Stimulated activated CD8-positive, alpha-beta memory T cell treated with anti-CD3 and anti-CD28 coated beads, Interleukin-7, amount 100 ng/mL, for 1 hour (primary cell): Measurements from ENCODE around the gene FNDC11.
"Not testable (repeated sequence)": the region's sequence is repeated elsewhere in the genome, so short reads cannot be mapped to it uniquely, and the experiment has no call there.

Experiments used
- DNase-seq, 2 donors: peaks; one replicate each; pipeline ENCODE4 v3.0.0-alpha.2; 2020; ENCODE audit warnings: low read depth in 2 of 2

Gene FNDC11

GRCh38 chr20:63566395-63567135 is 12.6 kb downstream of the FNDC11 start:
- no peak for DNase-seq

GRCh38 chr20:63567136-63567385 is 13.1 kb downstream of the FNDC11 start:
- no peak for DNase-seq

GRCh38 chr20:63567386-63568169 is 13.6 kb downstream of the FNDC11 start:
- peak in 1 of 2 donors; percentile 36 for DNase-seq

- DNase-seq, result no peak
These were observed 14.4 kb downstream of the FNDC11 start for GRCh38 chr20:63568170-63568981.

GRCh38 chr20:63568986-63569949 is 15.3 kb downstream of the FNDC11 start:
- DNase-seq, result no peak

- no peak for DNase-seq
These were observed 16.5 kb downstream of the FNDC11 start for GRCh38 chr20:63570281-63571086.

GRCh38 chr20:63571087-63571478 is 17.1 kb downstream of the FNDC11 start:
- not testable (repeated sequence) for DNase-seq

- no peak for DNase-seq
These were observed 18.3 kb downstream of the FNDC11 start for GRCh38 chr20:63572071-63572787.

GRCh38 chr20:63572788-63573646 is 19.1 kb downstream of the FNDC11 start:
- no peak for DNase-seq

GRCh38 chr20:63573647-63574131 is 19.7 kb downstream of the FNDC11 start:
- DNase-seq, result no peak

- DNase-seq, result peak; percentile 51 to 55
These were observed 20.3 kb downstream of the FNDC11 start, which contains the start of gene HELZ2 for GRCh38 chr20:63574156-63574828. HELZ2 (minus strand) TSS chr20:63574239; CDS start chr20:63572385, 1,854 bp downstream.

GRCh38 chr20:63574829-63575743 is 21.1 kb downstream of the FNDC11 start:
- DNase-seq, result no peak

- DNase-seq, result no peak
These were observed 22.4 kb downstream of the FNDC11 start for GRCh38 chr20:63576311-63576710.

- no peak for DNase-seq
These were observed 23.4 kb downstream of the FNDC11 start for GRCh38 chr20:63577317-63577894.

GRCh38 chr20:63578224-63579016 is 24.5 kb downstream of the FNDC11 start:
- DNase-seq, result no peak
